Thoracic aorta (tissue), 2 donors: ENCODE measurements around the gene PROCA1. TPM values are rescaled to one million over a fixed set of nuclear protein-coding genes. Genes with fewer than 3 reads are reported as not detected.
"Not testable (repeated sequence)": the region's sequence is repeated elsewhere in the genome, so short reads cannot be mapped to it uniquely, and the experiment has no call there.

Experiments
- ATAC-seq: fragments of 150-250 bp; one replicate; pipeline ENCODE4 v1.8.0; 2017; ENCODE audit warnings: low read depth; ENCODE audit not compliant: insufficient number of reproducible peaks, low FRiP score
- DNase-seq: peaks from one replicate; pipeline ENCODE4 v3.0.0-alpha.2; 2020; ENCODE audit warnings: low spot score
- H3K27ac ChIP-seq, 2 donors: fragments of 200-600 bp; sonication (generic); 1 replicate in 1 of 2; 2 replicates in 1 of 2; pipeline ENCODE4 v1.5.1; 2016; ENCODE audit warnings: mild to moderate bottlenecking in 2 of 2, moderate library complexity in 2 of 2
- H3K27me3 ChIP-seq: fragments of 200-600 bp; sonication (generic); replicated peaks from 2 replicates; pipeline ENCODE4 v1.6.0; 2016; ENCODE audit warnings: mild to moderate bottlenecking; ENCODE audit not compliant: insufficient read depth
- H3K36me3 ChIP-seq: fragments of 200-600 bp; sonication (generic); one replicate; pipeline ENCODE4 v1.5.1; 2016
- H3K4me1 ChIP-seq, 2 donors: fragments of 200-600 bp; sonication (generic); 1 replicate in 1 of 2; 2 replicates in 1 of 2; pipeline versions ENCODE4 v1.5.1 to v1.6.0; 2016; ENCODE audit warnings: low read depth in 2 of 2, mild to moderate bottlenecking in 1 of 2; ENCODE audit not compliant: control insufficient read depth in 1 of 2
- H3K4me3 ChIP-seq: fragments of 200-600 bp; sonication (generic); 2 replicates; pipeline ENCODE4 v1.5.1; 2016; ENCODE audit warnings: mild to moderate bottlenecking
- H3K9me3 ChIP-seq: fragments of 200-600 bp; sonication (generic); 2 replicates; pipeline ENCODE4 v1.5.1; 2016
- CTCF ChIP-seq: fragments of 200-600 bp; sonication (generic); IDR thresholded peaks from one replicate; pipeline ENCODE4 v1.5.1; 2019; ENCODE audit warnings: antibody characterized with exemption
- total RNA-seq, 2 donors: library from RNA; depleted of rRNA; stranded (reverse); fragments of >200 nt; gene quantifications; one replicate each; pipeline versions ENCODE4 v1.1.0 to v1.2.3, GENCODE V29; 2016

The PROCA1 gene
- total RNA-seq, 2 donors from 2014 or later: 1.1 to 1.8 TPM

- peaks cover 37 to 53% of the 10 kb centered on the region in 2 donors for H3K4me1 ChIP-seq
- no peaks in the 10 kb centered on the region for H3K9me3 ChIP-seq
- peaks cover 29% of the 10 kb centered on the region for H3K36me3 ChIP-seq
- DNase-seq: no peak
- no peak for ATAC-seq
- H3K4me3 ChIP-seq: no peak overlapping the region
- H3K27ac ChIP-seq: no peak overlapping the region
- H3K27me3 ChIP-seq: no peaks in the 10 kb centered on the region
- no peak for TF ChIP-seq CTCF
These were observed 10.9 kb upstream of the PROCA1 start for GRCh38 chr17:28722417-28723158.

GRCh38 chr17:28720997-28721329 is 9.3 kb upstream of the PROCA1 start:
- Histone ChIP-seq H3K36me3 (peaks cover 29% of the 10 kb centered on the region), H3K4me3 (peak overlapping the region; percentile 80), H3K4me1 (peaks cover 34 to 59% of the 10 kb centered on the region in 2 donors)
- not testable (repeated sequence) for DNase-seq, H3K9me3 ChIP-seq, H3K27me3 ChIP-seq, H3K27ac ChIP-seq, ATAC-seq

DNA sequence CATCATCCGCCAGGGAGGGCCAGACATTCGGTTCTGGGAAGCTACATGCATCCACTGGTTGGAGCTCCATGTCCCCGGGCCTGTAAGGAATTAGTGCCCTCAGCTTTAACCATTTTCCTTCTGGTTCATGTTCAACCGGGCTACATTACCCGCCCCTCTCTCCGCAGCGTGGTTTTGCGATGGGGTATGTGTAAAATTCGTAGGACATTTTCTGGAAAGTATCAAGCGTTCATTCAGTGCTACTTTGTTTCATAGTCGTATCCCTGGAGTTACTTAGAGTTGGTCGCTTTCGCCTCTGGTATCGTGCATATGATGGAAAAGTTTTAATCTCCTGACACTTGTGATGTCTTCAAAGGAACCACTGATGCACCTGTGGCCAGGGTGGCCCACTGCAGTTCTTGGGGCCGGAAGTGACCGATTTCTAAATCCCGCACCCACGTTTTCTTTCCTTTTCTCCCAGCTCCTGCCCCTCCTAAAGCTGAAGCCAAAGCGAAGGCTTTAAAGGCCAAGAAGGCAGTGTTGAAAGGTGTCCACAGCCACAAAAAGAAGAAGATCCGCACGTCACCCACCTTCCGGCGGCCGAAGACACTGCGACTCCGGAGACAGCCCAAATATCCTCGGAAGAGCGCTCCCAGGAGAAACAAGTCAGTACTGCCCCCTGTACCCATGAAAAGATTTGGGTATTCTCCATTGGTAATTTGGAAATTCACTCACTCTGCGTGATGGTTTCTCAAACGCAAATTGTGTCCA is 8.7 kb upstream of the PROCA1 start:
- H3K27ac ChIP-seq: peak overlapping the region; percentile 94 to 98
- no peak for TF ChIP-seq CTCF

DNA sequence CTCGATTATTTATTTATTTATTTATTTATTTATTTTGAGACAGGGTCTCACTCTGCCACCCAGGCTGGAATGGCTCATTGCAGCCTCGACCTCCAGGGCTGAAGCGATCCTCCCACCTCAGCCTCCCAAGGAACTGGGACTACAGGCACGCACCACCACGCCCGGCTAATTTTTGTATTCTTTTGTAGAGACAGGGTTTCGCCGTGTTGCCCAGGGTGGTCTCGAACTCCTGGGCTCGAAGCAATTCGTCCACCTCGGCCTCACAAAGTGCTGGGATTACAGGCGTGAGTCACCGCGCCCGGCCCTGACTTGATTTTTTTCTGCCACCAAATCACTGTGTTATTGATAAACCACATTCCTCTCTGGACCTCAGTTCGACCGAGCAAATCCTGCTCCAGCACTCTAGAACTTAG is 7.3 kb upstream of the PROCA1 start:
- H3K27me3 ChIP-seq: no peaks in the 10 kb centered on the region
- peaks cover 39% of the 10 kb centered on the region for H3K36me3 ChIP-seq
- no peak for ATAC-seq
- H3K4me3 ChIP-seq: peak overlapping the region; percentile 80
- peaks cover 29 to 56% of the 10 kb centered on the region in 2 donors for H3K4me1 ChIP-seq
- H3K27ac ChIP-seq: peak overlapping the region; percentile 94 to 98
- DNase-seq: no peak
- H3K9me3 ChIP-seq: no peaks in the 10 kb centered on the region
- no peak for TF ChIP-seq CTCF

More for the DNA sequence above, 8.7 kb upstream of the PROCA1 start:
- peak overlapping the region; percentile 80 for H3K4me3 ChIP-seq
- H3K9me3 ChIP-seq: no peaks in the 10 kb centered on the region
- ATAC-seq: no peak
- H3K36me3 ChIP-seq: peaks cover 34% of the 10 kb centered on the region
- no peak for DNase-seq
- no peaks in the 10 kb centered on the region for H3K27me3 ChIP-seq
- peaks cover 32 to 59% of the 10 kb centered on the region in 2 donors for H3K4me1 ChIP-seq

DNA sequence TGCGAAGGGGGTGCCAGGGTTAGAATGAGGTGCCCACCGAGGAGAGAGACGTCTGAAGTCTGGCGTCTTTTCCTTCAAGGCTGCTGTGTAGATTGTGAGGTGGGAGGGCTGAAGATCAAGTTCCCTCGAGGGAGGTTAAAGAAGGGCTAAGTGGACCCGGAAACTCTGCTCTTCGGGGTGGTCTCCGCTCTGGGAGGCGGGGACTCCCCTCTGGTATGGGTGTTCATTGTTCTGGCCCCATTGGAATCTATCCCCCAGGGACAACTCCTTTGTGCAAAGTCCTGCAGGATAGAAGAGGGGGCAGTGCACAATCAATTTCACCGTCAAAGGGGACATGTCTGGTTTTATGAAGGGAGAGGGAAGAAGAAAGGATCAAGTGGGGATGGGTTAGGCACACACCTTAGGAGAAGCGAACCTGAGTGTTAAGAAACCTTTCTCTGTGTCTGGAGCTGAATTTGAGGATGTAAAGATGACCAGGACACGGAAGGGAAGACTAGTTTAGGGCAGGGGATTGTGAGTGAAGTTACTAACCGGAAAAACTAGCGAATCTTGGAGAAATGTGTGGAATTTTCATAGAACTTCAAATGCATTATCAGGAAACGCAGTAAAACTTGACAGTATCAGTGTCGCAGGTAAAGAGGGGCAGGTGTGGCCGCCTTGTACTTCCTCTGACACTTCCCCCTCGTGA is 6.8 kb upstream of the PROCA1 start:
- ATAC-seq (no peak), DNase-seq (no peak)
- H3K27me3 ChIP-seq: no peaks in the 10 kb centered on the region
- peak overlapping the region; percentile 80 for H3K4me3 ChIP-seq
- TF ChIP-seq CTCF: no peak
- H3K9me3 ChIP-seq: no peaks in the 10 kb centered on the region
- H3K36me3 ChIP-seq: peaks cover 37% of the 10 kb centered on the region
- peaks cover 29 to 56% of the 10 kb centered on the region in 2 donors for H3K4me1 ChIP-seq
- peak overlapping the region; percentile 94 to 98 for H3K27ac ChIP-seq
